Uterus (tissue), 4 donors: ENCODE data around the gene JAZF1. TPM values are rescaled to one million over a fixed set of nuclear protein-coding genes. Genes with fewer than 3 reads are reported as not detected.

ENCODE experiments used
- DNase-seq, 2 donors: peaks; one replicate each; pipeline ENCODE4 v3.0.0-alpha.2; 2019 to 2020
- H3K27ac ChIP-seq, 2 donors: fragments of 200-600 bp; sonication (generic); 1 replicate in 1 of 2; 2 replicates in 1 of 2; pipeline ENCODE4 v1.5.1; 2016 to 2018
- H3K27me3 ChIP-seq, 2 donors: fragments of 200-600 bp; sonication (generic); one replicate each; pipeline ENCODE4 v1.5.1; 2018 to 2019; ENCODE audit warnings: control low read depth in 1 of 2
- H3K36me3 ChIP-seq, 2 donors: fragments of 200-600 bp; sonication (generic); one replicate each; pipeline ENCODE4 v1.5.1; 2019; ENCODE audit warnings: control low read depth in 1 of 2
- H3K4me1 ChIP-seq, 2 donors: fragments of 200-600 bp; sonication (generic); one replicate each; pipeline ENCODE4 v1.5.1; 2018 to 2019; ENCODE audit warnings: control low read depth in 1 of 2
- H3K4me3 ChIP-seq, 2 donors: fragments of 200-600 bp; sonication (generic); 1 replicate in 1 of 2; 2 replicates in 1 of 2; pipeline ENCODE4 v1.5.1; 2018 to 2019; ENCODE audit warnings: mild to moderate bottlenecking in 1 of 2
- H3K9me3 ChIP-seq, 2 donors: fragments of 200-600 bp; sonication (generic); one replicate each; pipeline ENCODE4 v1.5.1; 2019; ENCODE audit warnings: control low read depth in 1 of 2
- CTCF ChIP-seq, 4 experiments: fragments of 200-600 bp in 2 of 4; fragments of 450-650 bp in 2 of 4; sonication (generic) in 2 of 4; IDR thresholded peaks; one replicate each; pipeline ENCODE4 v1.5.1; 2016 to 2019; ENCODE audit warnings: antibody characterized with exemption in 4 of 4, mild to moderate bottlenecking in 2 of 4, moderate library complexity in 1 of 4
- POLR2A ChIP-seq, 2 donors: fragments of 450-650 bp; IDR thresholded peaks; one replicate each; pipeline ENCODE4 v1.6.1; 2016; ENCODE audit warnings: antibody characterized with exemption in 2 of 2, mild to moderate bottlenecking in 1 of 2, moderate library complexity in 1 of 2
- intact Hi-C: fragments of 100-400 bp; cut with DNase I; formaldehyde crosslinking; loops from one replicate; pipeline ENCODE4 v1.15.1; 2023; ENCODE audit warnings: low total_unique reads
- total RNA-seq, 4 donors: library from RNA; depleted of rRNA in 3 of 4; stranded (reverse); fragments of >200 nt in 3 of 4; gene quantifications; one replicate each; pipeline versions ENCODE4 v1.1.0 to v1.2.4, GENCODE V29; 2014 to 2023
- donor health status: DM: yes; HTN: yes; CAD: no.

Gene JAZF1
- total RNA-seq, 4 donors from 2014 or later = 27.6 to 58.5 (median 34.4) TPM

GRCh38 chr7:28024786-28025334 is 155.7 kb downstream of the JAZF1 start:
- H3K36me3 ChIP-seq = no peaks in the 10 kb centered on the region
- peak overlapping the region in 1 of 2 donors; percentile 62 for H3K27ac ChIP-seq
- H3K9me3 ChIP-seq = no peaks in the 10 kb centered on the region
- no peak for DNase-seq
- no peaks in the 10 kb centered on the region for H3K27me3 ChIP-seq
- H3K4me1 ChIP-seq = peaks cover 4 to 6% of the 10 kb centered on the region in 2 donors
- intact Hi-C loops = no loop called here
- TF ChIP-seq POLR2A (IDR thresholded peaks at IDR 0.05) (no peak), CTCF (IDR thresholded peaks at IDR 0.05) (no peak)
- no peak overlapping the region for H3K4me3 ChIP-seq

GRCh38 chr7:28020302-28020940 is 160.2 kb downstream of the JAZF1 start:
- H3K9me3 ChIP-seq = no peaks in the 10 kb centered on the region
- intact Hi-C loops = no loop called here
- peak; percentile 91 to 92 (median 92) for TF ChIP-seq CTCF (IDR thresholded peaks at IDR 0.05)
- no peak for TF ChIP-seq POLR2A (IDR thresholded peaks at IDR 0.05)
- H3K27ac ChIP-seq = no peak overlapping the region
- no peak overlapping the region for H3K4me3 ChIP-seq
- H3K4me1 ChIP-seq = no peaks in the 10 kb centered on the region
- H3K36me3 ChIP-seq = no peaks in the 10 kb centered on the region
- no peaks in the 10 kb centered on the region for H3K27me3 ChIP-seq
- DNase-seq = peak; percentile 46 to 68

GRCh38 chr7:28018856-28019465 is 161.6 kb downstream of the JAZF1 start:
- Histone ChIP-seq H3K27me3 (no peaks in the 10 kb centered on the region), H3K4me3 (no peak overlapping the region), H3K4me1 (no peaks in the 10 kb centered on the region), H3K9me3 (no peaks in the 10 kb centered on the region), H3K27ac (no peak overlapping the region), H3K36me3 (no peaks in the 10 kb centered on the region)
- intact Hi-C loops = no loop called here
- no peak for TF ChIP-seq CTCF (IDR thresholded peaks at IDR 0.05)
- TF ChIP-seq POLR2A (IDR thresholded peaks at IDR 0.05) = no peak
- DNase-seq = no peak

GRCh38 chr7:28018446-28018845 is 162.1 kb downstream of the JAZF1 start:
- no peak for DNase-seq
- intact Hi-C loops = no loop called here
- Histone ChIP-seq H3K9me3 (no peaks in the 10 kb centered on the region), H3K4me1 (no peaks in the 10 kb centered on the region), H3K27ac (no peak overlapping the region), H3K27me3 (no peaks in the 10 kb centered on the region), H3K36me3 (no peaks in the 10 kb centered on the region), H3K4me3 (no peak overlapping the region)
- TF ChIP-seq CTCF (IDR thresholded peaks at IDR 0.05) (no peak), POLR2A (IDR thresholded peaks at IDR 0.05) (no peak)

GRCh38 chr7:28018020-28018419 is 162.6 kb downstream of the JAZF1 start:
- no peaks in the 10 kb centered on the region for H3K36me3 ChIP-seq
- H3K9me3 ChIP-seq = no peaks in the 10 kb centered on the region
- H3K27me3 ChIP-seq = no peaks in the 10 kb centered on the region
- no peak for DNase-seq
- TF ChIP-seq CTCF (IDR thresholded peaks at IDR 0.05) (no peak), POLR2A (IDR thresholded peaks at IDR 0.05) (no peak)
- intact Hi-C loops = no loop called here
- no peaks in the 10 kb centered on the region for H3K4me1 ChIP-seq
- H3K27ac ChIP-seq = no peak overlapping the region
- no peak overlapping the region for H3K4me3 ChIP-seq
